T1000 (cell line): ENCODE measurements around the gene ZKSCAN4.

Source experiments
- DNase-seq: peaks from one replicate; lab custom pipeline; 2025; ENCODE audit warnings: mixed read lengths; lab: John Stamatoyannopoulos, UW

Gene ZKSCAN4

DNA sequence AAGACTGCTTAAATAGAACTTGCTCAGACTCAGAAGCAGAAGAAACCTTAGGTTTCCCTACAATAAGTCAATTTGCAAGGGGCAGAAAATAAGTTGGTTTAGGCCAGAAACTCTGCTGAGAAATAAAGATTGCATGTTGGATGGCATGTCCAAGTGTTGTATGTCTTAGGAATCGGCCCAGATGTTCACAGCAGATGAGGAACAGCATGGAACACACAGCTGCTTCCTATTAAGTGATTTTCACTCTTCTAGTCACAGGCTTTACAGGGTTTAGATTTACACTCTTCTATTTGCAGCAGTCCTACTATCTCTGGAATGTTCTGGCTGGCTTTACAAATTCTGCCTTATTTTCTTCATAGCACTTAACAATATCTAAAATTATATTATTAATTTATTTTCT, 3.2 kb downstream of the ZKSCAN4 start:
- no peak for DNase-seq

DNA sequence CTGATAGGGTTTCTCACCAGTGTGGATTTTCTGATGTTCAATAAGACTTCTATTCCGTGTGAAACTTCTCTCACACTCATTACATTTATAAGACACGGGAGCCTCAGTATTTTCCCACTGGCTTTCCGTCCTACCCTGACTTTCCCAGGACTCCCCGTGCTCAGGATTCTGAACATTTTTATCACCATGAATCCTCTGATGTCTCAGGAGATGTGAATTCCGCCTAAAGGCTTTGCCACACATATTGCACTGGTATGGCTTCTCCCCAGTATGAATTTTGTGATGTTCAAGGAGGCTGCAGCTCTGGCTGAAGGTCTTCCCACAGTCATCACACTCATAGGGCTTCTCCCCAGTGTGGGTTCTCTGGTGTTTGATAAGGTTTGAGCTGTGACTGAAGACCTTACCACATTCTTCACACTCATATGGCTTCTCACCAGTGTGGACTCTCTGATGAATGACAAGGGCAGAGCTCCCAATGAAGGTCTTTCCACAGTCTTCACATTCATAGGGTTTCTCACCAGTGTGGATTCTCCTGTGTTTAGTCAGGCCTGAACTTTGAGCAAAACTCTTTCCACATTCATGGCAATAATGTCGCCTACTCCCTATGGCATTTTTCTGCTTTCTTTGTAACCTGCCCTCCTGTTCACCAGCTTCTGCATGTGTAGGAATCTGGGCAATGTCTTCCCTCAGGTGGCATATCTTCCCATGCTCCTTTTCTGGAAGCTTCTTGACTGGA, 6.7 kb downstream of the ZKSCAN4 start:
- DNase-seq = no peak

DNA sequence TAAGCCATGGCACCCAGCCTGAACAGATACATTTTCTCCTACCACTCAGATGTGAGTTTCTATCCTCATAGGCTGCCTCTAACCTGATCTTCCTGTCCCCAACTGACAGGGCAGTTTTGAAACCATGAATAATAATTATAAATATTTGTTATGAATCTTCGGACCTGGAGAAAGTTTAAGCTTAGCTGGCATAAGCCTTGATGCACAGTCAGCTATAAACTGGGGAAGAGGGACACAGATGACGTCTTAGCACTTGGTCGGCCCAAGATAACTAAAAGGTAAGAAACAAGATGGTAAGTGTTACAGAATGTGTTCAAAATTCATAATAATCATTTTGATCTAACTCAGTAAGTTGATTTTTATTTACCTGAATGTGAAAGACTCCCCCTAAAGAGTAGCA, 8.1 kb downstream of the ZKSCAN4 start:
- DNase-seq = no peak

GRCh38 chr6:28240471-28240870, 11.6 kb downstream of the ZKSCAN4 start:
- DNase-seq = no peak

DNA sequence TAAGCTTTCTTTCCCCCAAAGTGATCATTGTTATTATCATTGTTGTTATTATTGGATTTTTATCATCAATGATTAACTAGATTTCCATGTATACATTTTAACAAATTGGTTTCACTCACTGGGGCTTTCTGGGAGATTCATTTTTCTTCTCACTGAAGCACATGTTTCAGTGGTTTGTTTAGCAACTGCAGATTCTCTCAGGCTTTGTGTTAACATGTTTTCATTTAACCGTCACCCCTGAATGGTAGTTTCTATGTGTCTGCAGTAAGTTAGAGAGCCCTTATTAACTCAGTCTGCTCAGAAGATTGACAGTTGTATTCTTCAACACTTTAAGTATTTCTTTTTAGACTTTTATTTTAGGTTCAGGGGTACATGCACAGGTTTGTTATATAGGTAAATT, 12.4 kb downstream of the ZKSCAN4 start:
- no peak for DNase-seq

- no peak for DNase-seq
Measured at GRCh38 chr6:28235912-28236452, 16.1 kb downstream of the ZKSCAN4 start.

DNA sequence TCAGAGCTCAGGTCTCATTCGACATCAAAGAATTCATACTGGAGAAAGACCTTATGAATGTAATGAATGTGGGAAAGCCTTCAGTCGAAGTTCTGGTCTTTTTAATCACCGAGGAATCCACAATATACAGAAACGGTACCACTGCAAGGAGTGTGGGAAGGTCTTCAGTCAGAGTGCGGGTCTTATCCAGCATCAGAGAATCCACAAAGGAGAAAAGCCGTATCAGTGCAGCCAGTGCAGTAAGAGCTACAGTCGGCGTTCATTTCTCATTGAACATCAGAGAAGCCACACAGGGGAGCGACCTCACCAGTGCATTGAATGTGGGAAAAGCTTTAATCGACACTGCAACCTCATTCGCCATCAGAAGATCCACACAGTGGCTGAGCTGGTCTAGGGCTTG, 19.3 kb downstream of the ZKSCAN4 start:
- DNase-seq = no peak

DNA sequence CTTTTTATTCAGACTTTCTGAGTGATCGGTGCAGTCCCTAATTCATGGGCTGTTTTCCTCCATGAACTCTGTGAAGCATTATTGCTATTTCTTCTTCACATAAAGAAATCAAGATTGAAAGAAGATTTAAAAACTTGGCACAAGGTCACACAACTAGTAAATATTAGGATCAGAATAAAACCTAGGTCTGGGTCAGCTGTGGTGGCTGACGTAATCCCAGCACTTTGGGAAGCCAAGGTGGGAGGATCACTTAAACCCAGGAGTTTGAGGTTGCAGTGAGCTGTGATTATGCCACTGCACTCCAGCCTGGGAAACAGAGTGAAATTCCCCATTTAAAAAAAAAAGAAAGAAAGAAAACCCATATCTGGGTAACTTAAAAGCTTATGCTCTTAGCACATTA, 25.6 kb downstream of the ZKSCAN4 start:
- DNase-seq = no peak

DNA sequence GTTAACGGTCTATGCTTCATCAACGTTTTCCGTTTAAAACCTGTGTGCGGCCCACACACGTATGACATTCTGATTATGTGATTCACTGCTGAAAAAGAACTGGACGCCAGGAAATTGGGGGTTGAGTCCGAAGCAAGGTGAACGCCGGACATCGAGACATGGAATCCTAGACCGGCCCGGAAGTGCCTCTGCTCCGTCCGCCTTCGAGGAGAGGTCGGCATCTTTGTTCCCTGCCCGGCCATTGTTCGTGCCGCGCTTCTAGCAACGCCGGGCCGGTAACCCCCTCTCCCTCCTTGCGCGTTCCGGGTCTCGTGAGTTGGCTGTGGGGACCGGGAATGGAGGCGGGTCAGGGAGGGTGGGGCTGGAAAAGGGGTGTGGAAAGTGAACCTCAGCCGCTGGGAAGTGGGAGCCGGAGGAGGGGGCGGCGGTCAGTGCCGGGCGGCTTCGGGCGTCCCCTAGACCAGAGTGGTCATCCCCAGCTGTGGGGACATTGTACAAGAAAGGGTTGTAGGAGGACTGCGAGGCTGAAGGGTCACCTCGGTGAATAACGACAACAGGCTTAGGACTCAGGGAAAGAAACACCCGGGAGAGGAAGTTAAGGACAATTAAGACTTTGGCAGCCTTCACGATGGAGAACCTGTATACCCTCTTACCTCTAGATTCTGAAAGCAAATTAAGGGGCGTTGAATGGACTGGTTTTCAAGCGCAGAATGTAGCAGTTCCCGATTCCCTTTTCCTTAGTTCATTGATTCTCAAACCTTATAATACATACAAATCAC, 26.8 kb downstream of the ZKSCAN4 start, which contains the start of gene ZSCAN9:
TSS of gene ZSCAN9 (plus strand) at position 220 of the 779 bp plus-strand sequence. CDS start 1,810 bp downstream, outside the sequence.
- DNase-seq = peak; percentile 86

GRCh38 chr6:28224131-28225055, 27.7 kb downstream of the ZKSCAN4 start:
- no peak for DNase-seq

DNA sequence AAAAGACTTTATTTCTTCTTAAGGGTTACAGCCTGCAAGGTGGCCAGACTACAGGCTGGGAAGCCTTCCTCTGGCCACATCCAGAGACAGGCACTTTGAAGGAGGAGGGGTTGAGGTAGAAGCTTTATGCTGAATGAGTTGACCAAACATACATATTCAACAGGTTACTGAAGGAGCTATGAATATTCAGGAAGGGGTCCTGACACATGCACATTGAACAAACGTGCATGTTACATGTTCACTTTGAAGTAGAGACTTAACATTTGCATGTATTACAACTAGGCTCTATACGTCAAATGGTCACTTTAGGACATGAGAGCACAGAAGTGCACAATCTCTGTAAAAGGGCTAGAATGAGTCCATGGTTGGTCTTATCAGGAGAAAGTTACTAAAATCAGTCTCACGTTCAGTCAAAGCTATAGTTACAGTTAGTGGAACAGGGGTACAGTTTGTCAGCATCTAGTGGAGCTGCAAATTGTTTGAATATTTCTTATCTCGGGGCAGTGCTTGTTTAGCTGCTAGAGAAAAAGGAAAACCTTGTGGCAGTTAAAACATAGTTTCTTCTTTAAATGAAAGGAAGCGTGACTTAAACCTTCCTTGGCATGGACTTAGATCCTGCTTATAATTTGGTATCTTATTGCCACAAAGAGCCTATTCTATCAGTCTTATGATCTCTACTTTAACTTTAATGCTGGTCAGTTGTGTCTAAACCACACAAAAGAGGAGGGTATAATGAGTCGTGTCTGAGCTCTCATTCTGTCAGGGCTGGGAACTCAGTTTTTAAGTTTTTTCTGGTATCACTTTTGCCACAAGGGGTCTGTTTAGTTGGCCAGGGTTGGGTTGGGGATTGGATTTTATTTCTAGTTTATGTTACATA, 31.6 kb downstream of the ZKSCAN4 start:
- no peak for DNase-seq

DNA sequence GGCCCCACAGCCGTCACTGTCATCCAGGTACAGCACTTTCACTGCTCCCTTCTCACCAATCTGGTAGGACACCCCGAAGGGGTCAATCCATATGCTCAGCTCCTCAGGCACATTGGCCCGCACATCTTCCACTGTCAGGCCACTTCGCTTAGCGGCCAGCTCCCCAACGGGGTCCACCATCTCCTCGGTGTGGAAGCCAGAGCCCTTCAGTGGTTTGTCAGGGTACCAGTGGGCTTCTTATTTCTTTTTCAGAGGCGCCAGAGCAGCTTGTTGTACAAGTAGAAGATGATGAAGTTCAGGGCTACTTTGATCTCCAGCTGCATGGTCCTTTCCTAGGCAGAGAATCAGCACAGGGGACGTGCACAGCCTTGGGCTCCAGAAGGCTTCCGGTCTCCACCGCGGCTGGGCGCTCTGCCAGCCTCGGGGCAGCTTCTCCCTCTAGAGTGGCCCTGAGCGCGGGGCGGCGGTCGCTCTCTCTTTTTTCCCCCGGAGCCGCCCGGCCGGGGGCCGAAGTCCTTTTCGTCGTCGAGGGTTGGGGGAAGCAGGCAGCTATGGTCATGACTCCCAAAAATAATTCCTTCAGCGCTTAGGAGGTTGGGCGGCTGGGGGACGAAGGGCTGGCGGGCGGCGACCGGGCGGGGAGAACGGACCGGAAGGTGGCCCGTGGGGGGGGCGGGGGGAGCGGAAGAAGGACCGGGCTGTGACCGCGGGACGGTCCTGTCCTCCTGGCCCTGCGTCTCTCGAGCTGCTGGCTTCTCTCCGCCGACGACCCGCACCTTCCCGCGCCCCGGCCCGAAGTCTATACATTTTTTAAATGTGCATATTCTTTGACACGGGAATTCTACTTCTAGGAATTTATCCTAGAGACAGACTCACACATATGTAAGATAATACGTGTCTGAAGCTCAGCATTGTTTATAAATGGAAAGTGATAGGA, 33.5 kb downstream of the ZKSCAN4 start:
- no peak for DNase-seq

GRCh38 chr6:28217890-28218289, 34.2 kb downstream of the ZKSCAN4 start:
- DNase-seq = no peak

DNA sequence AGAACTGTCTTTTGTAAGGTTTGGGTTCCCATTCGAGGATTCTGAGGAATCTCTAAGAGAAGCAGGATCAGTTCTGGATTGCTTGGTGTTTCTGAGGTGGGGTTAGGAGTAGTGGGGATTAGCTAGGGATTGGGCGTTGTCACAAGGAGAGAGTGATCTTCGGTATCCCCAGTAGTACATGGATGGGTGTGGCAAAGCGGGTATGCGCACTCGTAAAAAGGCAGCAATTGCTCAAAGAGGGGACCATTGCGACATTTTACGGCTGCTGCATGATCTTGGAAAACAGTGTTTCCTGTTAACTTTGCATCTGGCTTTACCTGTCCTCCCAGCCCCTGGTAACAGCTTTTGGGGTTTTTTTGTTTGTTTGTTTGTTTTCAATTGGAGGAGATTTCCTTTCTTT, 36.6 kb downstream of the ZKSCAN4 start:
- no peak for DNase-seq

- DNase-seq = no peak
Measured at GRCh38 chr6:28213213-28213523, 38.9 kb downstream of the ZKSCAN4 start.

GRCh38 chr6:28212510-28213212, 39.4 kb downstream of the ZKSCAN4 start:
- DNase-seq = peak; percentile 29

- DNase-seq = no peak
Measured at GRCh38 chr6:28211840-28212509, 40.1 kb downstream of the ZKSCAN4 start.

- no peak for DNase-seq
Measured at GRCh38 chr6:28209753-28210535, 42.1 kb downstream of the ZKSCAN4 start.
